NCI-H748 (cell line): Measurements from ENCODE around the gene ENO3.

Experiments used
- DNase-seq: peaks from one replicate; lab custom pipeline; 2025; ENCODE audit not compliant: unreplicated experiment; lab: John Stamatoyannopoulos, UW

ENO3 gene

GRCh38 chr17:5003214-5003867, 52.4 kb downstream of the ENO3 start:
- DNase-seq, result no peak
